Activated CD4-positive, alpha-beta memory T cell treated with anti-CD3 and anti-CD28 coated beads, Interleukin-2, amount 10 ng/mL, durations not matched to agents 7 days and 5 days (primary cell): Measurements from ENCODE around the gene TRIM45. TPM values are rescaled to one million over a fixed set of nuclear protein-coding genes. Genes with fewer than 3 reads are reported as not detected.

Source experiments
- CTCF ChIA-PET: fragments of 350-600 bp; sonication (Branson Sonifier 250); formaldehyde crosslinking; loops from one replicate; lab custom pipeline; 2021; ENCODE audit warnings: antibody characterized with exemption, inconsistent platforms; lab: Charles Lee
- POLR2A ChIA-PET: fragments of 350-600 bp; sonication (Branson Sonifier 250); formaldehyde crosslinking; loops from one replicate; lab custom pipeline; 2021; ENCODE audit warnings: antibody characterized with exemption; lab: Charles Lee
- DNase-seq: peaks from one replicate; pipeline ENCODE4 v3.0.0-alpha.2; 2020
- H3K27ac Mint-ChIP-seq: one replicate; pipeline ENCODE4 v1.8.0; 2021; ENCODE audit warnings: mild to moderate bottlenecking, mixed read lengths
- H3K27me3 Mint-ChIP-seq: one replicate; pipeline ENCODE4 v1.8.0; 2021; ENCODE audit warnings: mixed read lengths
- H3K36me3 Mint-ChIP-seq: one replicate; pipeline ENCODE4 v1.8.0; 2021; ENCODE audit warnings: low read depth, mixed read lengths
- H3K4me1 Mint-ChIP-seq: one replicate; pipeline ENCODE4 v1.8.0; 2021; ENCODE audit warnings: mixed read lengths
- H3K4me3 Mint-ChIP-seq: one replicate; pipeline ENCODE4 v1.8.0; 2021; ENCODE audit warnings: mild to moderate bottlenecking, mixed read lengths
- H3K9me3 Mint-ChIP-seq: one replicate; pipeline ENCODE4 v1.8.0; 2021; ENCODE audit warnings: mixed read lengths
- total RNA-seq, 2 experiments: library from RNA; stranded (reverse); gene quantifications; one replicate each; pipeline ENCODE4 v1.2.3, GENCODE V29; 2021

Gene TRIM45
- total RNA-seq, 2 experiments from 2014 or later, result 0.55 to 0.78 TPM

DNA sequence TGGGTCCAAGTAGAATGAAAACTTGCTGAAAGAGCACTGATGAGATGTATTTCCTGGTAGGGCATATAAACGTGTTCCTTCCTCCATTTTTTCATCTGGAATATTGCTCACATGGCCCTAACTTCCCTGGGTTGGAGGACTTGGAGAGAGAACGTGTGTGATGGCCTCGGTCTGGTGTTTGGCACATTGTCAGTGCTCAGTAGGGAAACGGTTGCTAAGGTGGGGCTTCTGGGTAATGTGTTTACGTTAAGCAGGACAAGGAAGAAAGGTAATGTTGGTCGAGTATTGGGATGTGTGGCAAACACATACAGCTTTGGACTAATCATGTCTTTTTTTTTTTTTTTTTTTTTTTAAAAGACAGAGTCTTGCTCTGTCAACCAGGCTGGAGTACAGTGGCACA is 55.2 kb downstream of the TRIM45 start:
- peaks cover 57% of the 10 kb centered on the region for H3K4me1 Mint-ChIP-seq
- no peak overlapping the region for H3K4me3 Mint-ChIP-seq
- no peaks in the 10 kb centered on the region for H3K27me3 Mint-ChIP-seq
- POLR2A ChIA-PET, result interaction anchor here (1.1 kb wide), 1 partner anchor 14 kb away, joined by 3 read pairs; no protein-coding TSS in a partner anchor
- CTCF ChIA-PET, result interaction anchor here (1.8 to 4.5 kb wide), 4 partner anchors 24 to 63 kb away, joined by 6 to 39 read pairs (median 14); no protein-coding TSS in a partner anchor
- H3K36me3 Mint-ChIP-seq, result peaks cover 50% of the 10 kb centered on the region
- no peaks in the 10 kb centered on the region for H3K9me3 Mint-ChIP-seq
- no peak overlapping the region for H3K27ac Mint-ChIP-seq
- DNase-seq, result no peak

DNA sequence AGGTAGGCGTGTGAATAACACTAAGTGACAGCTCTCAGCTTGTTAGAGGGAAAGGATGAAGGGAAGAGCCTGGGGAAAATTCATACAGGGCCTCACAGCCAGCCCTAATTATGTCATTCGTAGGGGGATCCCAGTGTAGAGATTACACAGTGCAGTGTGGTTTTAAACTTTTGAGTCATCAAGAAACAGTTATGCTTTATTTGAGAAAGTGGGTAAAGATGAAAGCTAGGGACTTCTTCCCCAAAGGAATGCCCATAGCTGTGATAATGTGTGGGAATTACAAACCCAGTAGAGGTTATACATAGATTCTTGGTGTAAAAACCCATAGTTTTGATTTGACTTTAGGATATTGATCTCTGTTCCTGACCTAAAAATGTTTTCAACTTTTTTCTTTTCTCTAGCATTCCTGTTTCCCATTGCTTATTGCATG is 59.5 kb downstream of the TRIM45 start:
- peak overlapping the region; percentile 25 for H3K4me3 Mint-ChIP-seq
- peaks cover 43% of the 10 kb centered on the region for H3K36me3 Mint-ChIP-seq
- H3K27me3 Mint-ChIP-seq, result no peaks in the 10 kb centered on the region
- POLR2A ChIA-PET, result interaction anchor here (0.6 to 2.9 kb wide), 7 partner anchors 13 to 558 kb away, joined by 3 to 11 read pairs (median 4); no protein-coding TSS in a partner anchor
- H3K4me1 Mint-ChIP-seq, result peaks cover 57% of the 10 kb centered on the region
- DNase-seq, result no peak
- CTCF ChIA-PET, result interaction anchor here (0.8 to 1.0 kb wide), 2 partner anchors 30 to 57 kb away, joined by 3 read pairs; no protein-coding TSS in a partner anchor
- H3K9me3 Mint-ChIP-seq, result no peaks in the 10 kb centered on the region
- H3K27ac Mint-ChIP-seq, result no peak overlapping the region

Other genes with a start within 250 kb of the TRIM45 start
- 1 to 10 TPM; 1.8 to 2.8 TPM for gene PTGFRN, start 211.8 kb downstream of the TRIM45 start, total RNA-seq
- gene CD101, start 120.0 kb downstream of the TRIM45 start, total RNA-seq, result 1 to 10 TPM; 2.9 to 3.6 TPM
- 10 to 100 TPM; 78.0 to 83.8 TPM for gene TTF2, start 61.4 kb downstream of the TRIM45 start, total RNA-seq
- not detected for gene VTCN1, start 89.2 kb upstream of the TRIM45 start, total RNA-seq
- gene MAN1A2, start 245.7 kb upstream of the TRIM45 start, total RNA-seq, result 10 to 100 TPM; 33.8 to 35.0 TPM